ENCODE data around the gene AIFM1.

AIFM1 gene

GRCh38 chrX:130165703-130166502 lies at the start of gene AIFM1:
AIFM1 (minus strand) TSS chrX:130165841; CDS start chrX:130165656, 185 bp downstream.
- peak; percentile 89 for DNase-seq

GRCh38 chrX:130213376-130213775 lies 47.7 kb upstream of the AIFM1 start:
- DNase-seq = no peak

- no peak for DNase-seq
These were observed 46.7 kb upstream of the AIFM1 start for GRCh38 chrX:130212371-130212770.

GRCh38 chrX:130211415-130212186 lies 46.0 kb upstream of the AIFM1 start:
- DNase-seq = no peak

- no peak for DNase-seq
These were observed 39.0 kb upstream of the AIFM1 start for GRCh38 chrX:130204647-130205046.

- DNase-seq = no peak
These were observed 31.8 kb upstream of the AIFM1 start for GRCh38 chrX:130197464-130197863.

GRCh38 chrX:130196466-130196865 lies 30.8 kb upstream of the AIFM1 start:
- no peak for DNase-seq

- DNase-seq = no peak
These were observed 25.2 kb upstream of the AIFM1 start for GRCh38 chrX:130190801-130191200.

- no peak for DNase-seq
These were observed 21.0 kb upstream of the AIFM1 start for GRCh38 chrX:130186651-130187050.

GRCh38 chrX:130184857-130185256 lies 19.2 kb upstream of the AIFM1 start:
- DNase-seq = no peak

- DNase-seq = no peak
These were observed 18.5 kb upstream of the AIFM1 start for GRCh38 chrX:130184168-130184567.

- no peak for DNase-seq
These were observed 14.1 kb upstream of the AIFM1 start for GRCh38 chrX:130179579-130180215.

- no peak for DNase-seq
These were observed 13.5 kb upstream of the AIFM1 start for GRCh38 chrX:130179170-130179569.

GRCh38 chrX:130176942-130177341 lies 11.3 kb upstream of the AIFM1 start:
- no peak for DNase-seq

GRCh38 chrX:130176354-130176776 lies 10.7 kb upstream of the AIFM1 start:
- no peak for DNase-seq

- no peak for DNase-seq
These were observed 9.3 kb upstream of the AIFM1 start for GRCh38 chrX:130174937-130175336.

GRCh38 chrX:130174045-130174704 lies 8.5 kb upstream of the AIFM1 start:
- DNase-seq = no peak

GRCh38 chrX:130173190-130173895 lies 7.7 kb upstream of the AIFM1 start:
- no peak for DNase-seq

- DNase-seq = no peak
These were observed 6.6 kb upstream of the AIFM1 start for GRCh38 chrX:130172127-130172845.

GRCh38 chrX:130171446-130172126 lies 5.9 kb upstream of the AIFM1 start, which contains the start of gene RAB33A:
RAB33A (plus strand) TSS chrX:130171962; CDS start chrX:130172063, 101 bp downstream.
- DNase-seq = no peak
